Heart right ventricle (tissue), 16 donors: Measurements from ENCODE around the gene PTPN20. TPM values are rescaled to one million over a fixed set of nuclear protein-coding genes. Genes with fewer than 3 reads are reported as not detected.

Source experiments
- ATAC-seq, 8 donors: fragments of 200-7000 bp; cut with Tn5 transposase; one replicate each; pipeline ENCODE4 v1.9.1; 2020; ENCODE audit warnings: mild to moderate bottlenecking in 8 of 8, moderate library complexity in 8 of 8, moderate number of reproducible peaks in 1 of 8
- DNase-seq, 2 donors: peaks; one replicate each; pipeline ENCODE4 v3.0.0-alpha.2; 2020
- H3K27ac ChIP-seq, 10 donors: fragments of 200-600 bp; sonication (generic) in 2 of 10; one replicate each; pipeline versions ENCODE4 v1.5.0 to v1.8.0; 2020 to 2022; ENCODE audit warnings: mild to moderate bottlenecking in 3 of 10
- H3K27me3 ChIP-seq, 7 donors: fragments of 200-600 bp; one replicate each; pipeline ENCODE4 v1.8.0; 2021 to 2022; ENCODE audit warnings: mild to moderate bottlenecking in 2 of 7
- H3K36me3 ChIP-seq, 9 donors: fragments of 200-600 bp; sonication (generic) in 1 of 9; one replicate each; pipeline versions ENCODE4 v1.5.0 to v1.8.0; 2020 to 2022; ENCODE audit warnings: mild to moderate bottlenecking in 2 of 9
- H3K4me1 ChIP-seq, 9 donors: fragments of 200-600 bp; sonication (generic) in 1 of 9; one replicate each; pipeline versions ENCODE4 v1.5.0 to v1.8.0; 2020 to 2022; ENCODE audit warnings: mild to moderate bottlenecking in 4 of 9
- H3K4me3 ChIP-seq, 10 donors: fragments of 200-600 bp; sonication (generic) in 2 of 10; one replicate each; pipeline versions ENCODE4 v1.5.0 to v1.8.0; 2020 to 2022; ENCODE audit warnings: mild to moderate bottlenecking in 7 of 10, moderate library complexity in 2 of 10
- H3K9me3 ChIP-seq, 11 donors: fragments of 200-600 bp in 10 of 11; sonication (generic) in 2 of 11; one replicate each; pipeline versions ENCODE4 v1.5.0 to v1.8.0; 2013 to 2022; ENCODE audit warnings: mild to moderate bottlenecking in 2 of 11, control low read depth in 1 of 11, moderate library complexity in 1 of 11
- CTCF ChIP-seq, 9 donors: fragments of 200-600 bp; sonication (generic) in 2 of 9; IDR thresholded peaks; one replicate each; pipeline versions ENCODE4 v1.5.0 to v1.8.0; 2021 to 2022; ENCODE audit warnings: antibody characterized with exemption in 9 of 9, mild to moderate bottlenecking in 5 of 9, moderate library complexity in 1 of 9
- WGBS, 2 donors: extraction: QIAGEN DNeasy Blood & Tissue Kit; methylation state at CpG; one replicate each; pipeline ENCODE4 v1.1.7; 2013; ENCODE audit warnings: inconsistent platforms in 1 of 2; 5-methylcytosine and 5-hydroxymethylcytosine counted together
- intact Hi-C, 10 donors: fragments of 100-400 bp; cut with DNase I; formaldehyde crosslinking; loops; one replicate each; pipeline versions ENCODE4 v1.11.1 to v1.14.2; 2022
- polyA plus RNA-seq, 2 donors: library from polyadenylated mRNA; stranded (reverse); fragments of 200-250 nt; gene quantifications; one replicate each; pipeline ENCODE4 v1.2.3, GENCODE V29; 2013
- total RNA-seq, 10 donors: library from RNA; stranded (reverse); fragmentation: NEBNext Ultra II Directional in 3 of 10; extraction: Animal tissue kit (Norgen Biotek cat#: 25700) in 3 of 10; gene quantifications; one replicate each; pipeline versions ENCODE4 v1.2.1 to v1.2.4, GENCODE V29; 2021 to 2023
- donor health status: Arrhythmogenic right ventricular cardiomyopathy.
- donor health status: ischemic (EF 13 %, LVEDD 7.1; RV severe dilation, severe dysfunction).
- donor health status: healthy with polysubstance abuse.
- donor health status: DM: no; HTN: yes; CAD: no.
- donor health status: DM: no; HTN: no; CAD: no.
- donor health status: ischemic (EF 25% LVEDD 6.9; RV normal size, moderate dysfunction).
- donor health status: ischemic (EF 25% LVEDD 5.7; RV mildly dilated, moderate dysfunction).
- donor health status: healthy.
- donor health status: DM: yes; HTN: yes; CAD: no.
- donor health status: Ischemic cardiomyopathy.
- donor health status: ischemic (EF 35%, LVEDD 5.7; RV mildly dilated, moderate dysfunction).
- donor health status: nonischemic (EF 11% LVEDD 7.7; RV severe dilation, severe dysfunction).
- donor health status: DM: yes; HTN: yes; CAD: no.
- donor health status: PGD.
- donor health status: ischemic (EF 29% LVEDD 5.4; RV normal size, mild dysfunction).
- donor health status: nonischemic (EF 23%, LVEDD 6.1; RV moderate dilation, normal function).

PTPN20 gene
- total and polyA plus RNA-seq, 12 donors, result 3.2 to 28.1 (median 16.2) TPM

- Histone ChIP-seq H3K4me3 (no peak overlapping the region), H3K9me3 (peaks cover 0 to 8% (median 0%) of the 10 kb centered on the region in 11 donors), H3K36me3 (no peaks in the 10 kb centered on the region), H3K27me3 (no peaks in the 10 kb centered on the region), H3K4me1 (peaks cover 0 to 15% (median 0%) of the 10 kb centered on the region in 9 donors), H3K27ac (peak overlapping the region in 1 of 10 donors; percentile 12)
- WGBS, 2 donors, result 76 to 77% methylated on average over 4 of the region's 4 CpGs
- ATAC-seq (peak in 3 of 8 donors; percentile 5 to 37 (median 10)), DNase-seq (no peak)
- TF ChIP-seq CTCF (IDR thresholded peaks at IDR 0.05), result no peak
- intact Hi-C loops, result loop anchor here in 4 of 10 donors (2.0 to 5.0 kb wide), 2 partner anchors 287 to 288 kb away; no protein-coding TSS in a partner anchor
Observed at GRCh38 chr10:47025253-47025539, 114.0 kb downstream of the PTPN20 start.

- 76 to 78% methylated on average over 10 of the region's 10 CpGs for WGBS, 2 donors
- H3K9me3 ChIP-seq, result peaks cover 0 to 5% (median 0%) of the 10 kb centered on the region in 11 donors
- intact Hi-C loops, result loop anchor here in 4 of 10 donors (2.0 to 5.0 kb wide), 2 partner anchors 287 kb away; no protein-coding TSS in a partner anchor
- DNase-seq, result peak in 1 of 2 donors; percentile 4
- H3K4me1 ChIP-seq, result peaks cover 0 to 15% (median 0%) of the 10 kb centered on the region in 9 donors
- no peak overlapping the region for H3K4me3 ChIP-seq
- TF ChIP-seq CTCF (IDR thresholded peaks at IDR 0.05), result no peak
- no peaks in the 10 kb centered on the region for H3K36me3 ChIP-seq
- H3K27me3 ChIP-seq, result no peaks in the 10 kb centered on the region
- ATAC-seq, result peak in 5 of 8 donors; percentile 7 to 54 (median 25)
- H3K27ac ChIP-seq, result peak overlapping the region in 1 of 10 donors; percentile 12
Observed at GRCh38 chr10:47025540-47026300, 114.5 kb downstream of the PTPN20 start.

- H3K27ac ChIP-seq, result no peak overlapping the region
- WGBS, 2 donors, result 82 to 89% methylated on average over 11 of the region's 11 CpGs
- intact Hi-C loops, result loop anchor here in 1 of 10 donors (5.0 kb wide), 1 partner anchor 286 kb away; no protein-coding TSS in a partner anchor
Observed at GRCh38 chr10:47026301-47027107, 115.3 kb downstream of the PTPN20 start.

More at GRCh38 chr10:47026301-47027107, 115.3 kb downstream of the PTPN20 start:
- DNase-seq, result no peak
- Histone ChIP-seq H3K4me1 (peaks cover 0 to 15% (median 0%) of the 10 kb centered on the region in 9 donors), H3K27me3 (no peaks in the 10 kb centered on the region), H3K4me3 (no peak overlapping the region), H3K9me3 (no peaks in the 10 kb centered on the region), H3K36me3 (no peaks in the 10 kb centered on the region)
- no peak for ATAC-seq
- no peak for TF ChIP-seq CTCF (IDR thresholded peaks at IDR 0.05)
